Fibroblast of lung (primary cell): ENCODE data around the gene PSRC1. TPM values are rescaled to one million over a fixed set of nuclear protein-coding genes. Genes with fewer than 3 reads are reported as not detected.

Source experiments
- DNase-seq, 2 donors: peaks; one replicate each; pipeline versions ENCODE4 v3.0.0 to v3.0.0-alpha.2; 2010; ENCODE audit warnings: low read depth in 2 of 2
- H2AFZ ChIP-seq: 2 replicates; pipeline ENCODE4 v1.5.1; 2012; ENCODE audit warnings: low read length, control low read depth, inconsistent platforms
- H3K27ac ChIP-seq: 2 replicates; pipeline ENCODE4 v1.5.1; 2011; ENCODE audit warnings: low read length, control low read depth; ENCODE audit not compliant: insufficient read depth
- H3K27me3 ChIP-seq: 2 replicates; pipeline ENCODE4 v1.5.1; 2011; ENCODE audit warnings: mild to moderate bottlenecking, low read length; ENCODE audit not compliant: control insufficient read depth, insufficient read depth
- H3K36me3 ChIP-seq: 2 replicates; pipeline ENCODE4 v1.5.1; 2011; ENCODE audit warnings: low read length; ENCODE audit not compliant: control insufficient read depth, insufficient read depth
- H3K4me1 ChIP-seq: 2 replicates; pipeline ENCODE4 v1.5.1; 2011; ENCODE audit warnings: low read length; ENCODE audit not compliant: control insufficient read depth, insufficient read depth; ENCODE audit errors: extremely low read depth
- H3K4me2 ChIP-seq: 2 replicates; pipeline ENCODE4 v1.5.1; 2011; ENCODE audit warnings: low read length, control low read depth; ENCODE audit not compliant: insufficient read depth; ENCODE audit errors: extremely low read depth
- H3K4me3 ChIP-seq, 4 experiments: fragments of 200-600 bp in 1 of 4; sonication (generic) in 1 of 4; replicated peaks in 1 of 4; 2 replicates each; pipeline ENCODE4 v1.5.1; 2011 to 2016; ENCODE audit warnings: low read length in 4 of 4, low read depth in 3 of 4, mild to moderate bottlenecking in 3 of 4, control low read depth in 2 of 4, inconsistent platforms in 1 of 4, mixed read lengths in 1 of 4; ENCODE audit not compliant: insufficient read depth in 1 of 4; ENCODE audit errors: control extremely low read depth in 1 of 4
- H3K79me2 ChIP-seq: 2 replicates; pipeline ENCODE4 v1.5.1; 2012; ENCODE audit warnings: mild to moderate bottlenecking, low read length, inconsistent platforms; ENCODE audit not compliant: control insufficient read depth, insufficient read depth
- H3K9ac ChIP-seq: 2 replicates; pipeline ENCODE4 v1.5.1; 2011; ENCODE audit warnings: mild to moderate bottlenecking, low read length, control low read depth; ENCODE audit not compliant: insufficient read depth
- H3K9me3 ChIP-seq: 2 replicates; pipeline ENCODE4 v1.5.1; 2012; ENCODE audit warnings: low read depth, low read length; ENCODE audit not compliant: control insufficient read depth, insufficient read depth
- H4K20me1 ChIP-seq: 2 replicates; pipeline ENCODE4 v1.5.1; 2011; ENCODE audit warnings: low read length; ENCODE audit not compliant: control insufficient read depth, insufficient read depth; ENCODE audit errors: extremely low read depth
- EZH2 ChIP-seq: IDR thresholded peaks from 2 replicates; pipeline ENCODE4 v1.5.1; 2012; ENCODE audit warnings: low read length, control low read depth, mild to moderate bottlenecking; ENCODE audit errors: missing control alignments
- polyA plus RNA-seq, 2 donors: library from polyadenylated mRNA; depleted of rRNA in 1 of 2; stranded (reverse) in 1 of 2; unstranded in 1 of 2; fragments of >200 nt; gene quantifications; 2 replicates each; pipeline ENCODE4 v1.2.1, GENCODE V29; 2011 to 2012; ENCODE audit warnings: missing spikeins in 1 of 2
- total RNA-seq: library from RNA; depleted of rRNA; stranded (reverse); fragments of >200 nt; gene quantifications from 2 replicates; pipeline ENCODE4 v1.2.1, GENCODE V29; 2014
- TF ChIP-seq, protein P1 (sequence below), 2 donors: IDR thresholded peaks in 1 of 2; conservative IDR thresholded peaks in 1 of 2; 1 replicate in 1 of 2; 2 replicates in 1 of 2; pipeline ENCODE4 v1.5.1; 2011 to 2012; ENCODE audit warnings: low read length in 2 of 2, control low read depth in 1 of 2, inconsistent platforms in 1 of 2, low read depth in 1 of 2, mild to moderate bottlenecking in 1 of 2

Gene PSRC1
- total and polyA plus RNA-seq, 2 donors (not counting 1 experiment from before 2014, with no cell fraction given) = 8.3 to 9.9 TPM

DNA sequence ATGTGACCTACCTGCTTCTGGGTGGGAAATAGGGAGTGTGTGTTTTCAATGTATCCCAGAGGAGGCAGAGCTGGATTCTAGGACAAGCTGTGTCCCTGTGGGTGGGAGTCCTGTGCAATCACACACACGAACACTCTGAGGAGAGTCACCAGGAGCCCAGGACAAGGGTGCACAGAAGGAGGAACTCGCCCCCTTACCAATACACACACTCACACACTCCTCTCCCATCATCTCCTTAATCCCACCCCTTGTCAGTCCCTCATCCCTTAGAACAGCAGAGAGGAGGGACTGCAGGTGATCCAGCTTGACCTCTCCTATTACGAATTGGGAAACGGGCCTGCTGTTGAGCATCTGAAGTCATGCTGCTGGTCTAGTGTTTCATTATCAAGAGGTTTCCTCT is 32.3 kb upstream of the PSRC1 start:
- Histone ChIP-seq H3K9ac (no peak overlapping the region), H3K4me3 (no peak overlapping the region), H3K36me3 (no peaks in the 10 kb centered on the region), H4K20me1 (no peaks in the 10 kb centered on the region), H3K4me2 (no peak overlapping the region), H3K27ac (no peak overlapping the region), H3K79me2 (no peaks in the 10 kb centered on the region), H3K4me1 (no peaks in the 10 kb centered on the region), H2AFZ (no peak overlapping the region), H3K27me3 (no peaks in the 10 kb centered on the region), H3K9me3 (no peaks in the 10 kb centered on the region)
- no peak for DNase-seq
- TF ChIP-seq EZH2 = no peak
- TF ChIP-seq, protein P1, sequence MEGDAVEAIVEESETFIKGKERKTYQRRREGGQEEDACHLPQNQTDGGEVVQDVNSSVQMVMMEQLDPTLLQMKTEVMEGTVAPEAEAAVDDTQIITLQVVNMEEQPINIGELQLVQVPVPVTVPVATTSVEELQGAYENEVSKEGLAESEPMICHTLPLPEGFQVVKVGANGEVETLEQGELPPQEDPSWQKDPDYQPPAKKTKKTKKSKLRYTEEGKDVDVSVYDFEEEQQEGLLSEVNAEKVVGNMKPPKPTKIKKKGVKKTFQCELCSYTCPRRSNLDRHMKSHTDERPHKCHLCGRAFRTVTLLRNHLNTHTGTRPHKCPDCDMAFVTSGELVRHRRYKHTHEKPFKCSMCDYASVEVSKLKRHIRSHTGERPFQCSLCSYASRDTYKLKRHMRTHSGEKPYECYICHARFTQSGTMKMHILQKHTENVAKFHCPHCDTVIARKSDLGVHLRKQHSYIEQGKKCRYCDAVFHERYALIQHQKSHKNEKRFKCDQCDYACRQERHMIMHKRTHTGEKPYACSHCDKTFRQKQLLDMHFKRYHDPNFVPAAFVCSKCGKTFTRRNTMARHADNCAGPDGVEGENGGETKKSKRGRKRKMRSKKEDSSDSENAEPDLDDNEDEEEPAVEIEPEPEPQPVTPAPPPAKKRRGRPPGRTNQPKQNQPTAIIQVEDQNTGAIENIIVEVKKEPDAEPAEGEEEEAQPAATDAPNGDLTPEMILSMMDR (conservative IDR thresholded peaks at IDR 0.05 in 1 of 2, IDR thresholded peaks at IDR 0.05 in 1 of 2; ENCODE audit: low read depth in 1 of 2, low read length in 2 of 2) = no peak

DNA sequence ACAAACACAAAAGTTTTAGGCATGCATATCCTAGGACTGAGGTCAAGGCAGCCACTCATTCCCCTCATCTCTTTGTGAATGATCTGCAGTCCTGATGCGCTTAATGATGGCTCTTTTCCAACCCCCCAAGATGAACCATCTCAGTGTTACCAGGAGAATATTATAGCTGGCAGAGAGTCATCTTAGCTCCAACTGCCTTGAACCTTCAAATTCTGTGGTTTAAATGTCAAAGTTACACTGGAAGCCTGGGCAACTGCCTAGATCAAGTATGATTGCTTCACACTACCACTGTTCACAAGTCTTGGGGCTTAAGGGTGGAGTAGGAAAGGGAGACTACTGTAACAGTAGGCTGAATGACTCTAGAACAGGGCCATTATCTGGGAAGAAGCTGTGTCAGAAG is 31.9 kb upstream of the PSRC1 start:
- Histone ChIP-seq H3K79me2 (no peaks in the 10 kb centered on the region), H3K36me3 (no peaks in the 10 kb centered on the region), H3K4me3 (no peak overlapping the region), H3K9me3 (no peaks in the 10 kb centered on the region), H4K20me1 (no peaks in the 10 kb centered on the region), H3K27me3 (no peaks in the 10 kb centered on the region), H3K27ac (no peak overlapping the region), H2AFZ (no peak overlapping the region), H3K4me1 (no peaks in the 10 kb centered on the region), H3K9ac (no peak overlapping the region), H3K4me2 (no peak overlapping the region)
- no peak for TF ChIP-seq EZH2
- TF ChIP-seq, protein P1 (conservative IDR thresholded peaks at IDR 0.05 in 1 of 2, IDR thresholded peaks at IDR 0.05 in 1 of 2; ENCODE audit: low read depth in 1 of 2, low read length in 2 of 2) = no peak
- DNase-seq = peak; percentile 12 to 65

DNA sequence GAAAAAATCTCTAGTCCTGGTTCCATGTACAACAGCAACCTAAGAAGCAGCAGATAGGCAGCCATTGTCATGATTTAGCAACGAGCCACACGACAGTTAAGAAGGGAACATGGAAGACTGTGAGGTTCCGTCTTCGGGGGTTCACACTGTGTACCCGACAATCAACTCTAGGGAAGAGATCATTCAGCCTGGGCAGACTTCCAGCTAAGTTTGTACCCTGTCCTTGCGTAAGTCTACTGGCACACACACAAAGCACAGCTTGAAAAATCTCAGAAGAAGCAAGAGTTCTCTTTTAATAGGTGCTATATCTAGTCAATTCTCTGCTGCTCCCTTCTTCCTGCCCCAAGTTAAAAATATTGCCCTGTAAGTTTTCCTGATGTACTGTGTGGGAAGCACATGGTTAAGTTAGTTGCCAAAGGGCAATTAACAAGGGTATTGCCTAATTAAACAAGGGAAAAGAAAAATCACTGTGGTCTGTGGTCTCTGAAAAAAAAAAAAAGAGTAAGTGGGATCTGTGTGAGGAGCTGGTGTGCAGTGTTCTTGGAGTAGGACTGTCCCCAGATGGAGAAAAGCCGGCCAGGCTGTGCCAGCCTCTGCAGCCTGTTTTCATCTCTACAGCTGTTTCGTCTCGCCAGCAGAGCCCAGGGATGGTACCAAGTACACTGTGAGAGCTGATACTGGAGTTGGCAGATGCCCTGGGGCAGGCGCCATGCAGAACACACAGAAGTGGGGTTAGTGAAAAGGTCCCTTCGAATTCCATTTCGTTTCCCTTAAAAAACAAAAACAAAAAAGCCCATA is 30.2 kb upstream of the PSRC1 start:
- Histone ChIP-seq H2AFZ (no peak overlapping the region), H3K4me1 (no peaks in the 10 kb centered on the region), H3K79me2 (no peaks in the 10 kb centered on the region), H3K4me2 (no peak overlapping the region), H4K20me1 (no peaks in the 10 kb centered on the region), H3K9me3 (no peaks in the 10 kb centered on the region), H3K27ac (no peak overlapping the region), H3K9ac (no peak overlapping the region), H3K27me3 (no peaks in the 10 kb centered on the region), H3K36me3 (no peaks in the 10 kb centered on the region), H3K4me3 (no peak overlapping the region)
- no peak for TF ChIP-seq EZH2
- TF ChIP-seq, protein P1 (conservative IDR thresholded peaks at IDR 0.05 in 1 of 2, IDR thresholded peaks at IDR 0.05 in 1 of 2; ENCODE audit: low read depth in 1 of 2, low read length in 2 of 2) = no peak
- DNase-seq = peak in 1 of 2 donors; percentile 78
